WI38 (cell line): ENCODE results near the gene ADAMTS1.
A peak's percentile ranks its signal among the peaks of the same experiment; 100 is the strongest.

Experiments used
- H3K4me3 ChIP-seq: 2 replicates; pipeline ENCODE4 v1.5.1; 2011; ENCODE audit warnings: low read depth, mild to moderate bottlenecking, control low read depth, low read length
- CTCF ChIP-seq: IDR thresholded peaks from 2 replicates; pipeline ENCODE4 v1.5.1; 2012; ENCODE audit warnings: low read depth, mild to moderate bottlenecking, control low read depth, low read length

Gene ADAMTS1

DNA sequence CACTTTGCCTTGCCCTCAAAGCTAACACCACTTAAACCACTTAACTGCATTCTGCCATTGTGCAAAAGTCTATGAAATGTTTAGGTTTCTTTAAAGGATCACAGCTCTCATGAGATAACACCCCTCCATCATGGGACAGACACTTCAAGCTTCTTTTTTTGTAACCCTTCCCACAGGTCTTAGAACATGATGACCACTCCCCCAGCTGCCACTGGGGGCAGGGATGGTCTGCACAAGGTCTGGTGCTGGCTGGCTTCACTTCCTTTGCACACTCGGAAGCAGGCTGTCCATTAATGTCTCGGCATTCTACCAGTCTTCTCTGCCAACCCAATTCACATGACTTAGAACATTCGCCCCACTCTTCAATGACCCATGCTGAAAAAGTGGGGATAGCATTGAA, 7.7 kb downstream of the ADAMTS1 start:
- TF ChIP-seq CTCF: 0 out of 2 replicates have a peak, but pooled peaks have one; percentile 8
- H3K4me3 ChIP-seq: no peak overlapping the region

GRCh38 chr21:26836528-26836927, 8.7 kb downstream of the ADAMTS1 start:
- H3K4me3 ChIP-seq: no peak overlapping the region
- TF ChIP-seq CTCF: no peak

DNA sequence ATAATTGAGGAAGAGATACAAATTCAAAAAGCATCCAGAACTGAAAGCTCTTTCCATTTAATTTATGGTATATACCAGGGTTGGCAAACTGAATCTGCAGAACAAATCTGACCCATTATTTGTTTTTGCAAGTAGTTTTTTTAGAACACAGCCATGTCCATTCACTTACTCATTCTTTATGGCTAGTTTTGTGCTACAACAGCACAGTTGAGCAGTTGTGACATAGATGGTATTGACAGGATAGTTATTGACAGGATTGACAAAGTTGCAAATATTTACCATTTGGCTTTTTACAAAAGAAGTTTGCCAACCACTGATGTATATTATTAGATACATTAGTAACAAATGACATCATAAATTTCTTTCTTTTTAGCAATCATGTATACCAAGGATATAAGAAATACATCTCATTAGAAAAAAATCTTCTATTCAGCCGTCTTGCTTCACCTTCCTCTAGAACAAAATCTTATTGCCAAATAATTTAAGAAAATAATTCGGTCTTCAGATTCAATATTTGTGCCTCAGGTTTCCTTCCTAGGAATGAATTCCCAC, 9.4 kb downstream of the ADAMTS1 start:
- no peak overlapping the region for H3K4me3 ChIP-seq
- TF ChIP-seq CTCF: no peak

GRCh38 chr21:26835027-26835713, 10.0 kb downstream of the ADAMTS1 start:
- TF ChIP-seq CTCF: no peak
- H3K4me3 ChIP-seq: no peak overlapping the region

DNA sequence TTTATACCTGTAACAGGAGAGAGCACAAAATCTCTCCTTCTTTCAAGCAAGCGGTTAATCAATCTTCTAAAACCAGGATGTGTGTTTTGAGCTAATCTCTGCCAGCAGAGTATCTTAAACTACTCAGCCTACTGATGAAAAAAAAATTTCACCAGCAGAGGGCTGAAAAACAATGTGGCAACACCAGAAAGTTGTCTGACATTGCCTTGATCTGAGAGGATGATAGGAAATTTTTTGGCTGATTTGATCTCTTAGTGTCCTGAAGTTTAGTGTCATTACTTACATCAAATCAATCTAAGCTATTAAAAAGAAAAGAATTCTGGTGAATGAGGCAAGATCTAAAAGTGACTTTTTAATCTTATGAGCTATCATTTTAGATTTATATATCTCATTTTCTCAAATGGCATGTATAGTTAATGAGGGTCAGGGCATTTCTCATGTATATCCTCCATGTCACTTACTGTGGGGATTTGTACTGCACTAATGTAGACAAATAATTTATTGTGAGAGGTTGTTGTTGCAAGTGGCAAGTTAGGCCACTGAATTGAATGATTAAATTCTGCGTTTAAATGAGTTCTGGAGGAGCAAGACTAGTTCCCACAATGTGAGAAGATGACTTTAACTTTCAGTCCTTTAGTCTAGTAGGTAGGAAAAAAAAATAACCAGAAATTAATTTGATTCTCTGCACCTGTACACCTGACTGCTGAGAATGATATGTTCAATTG, 10.9 kb downstream of the ADAMTS1 start:
- peak; percentile 2; the same call in 1 of the 2 replicates for TF ChIP-seq CTCF
- H3K4me3 ChIP-seq: no peak overlapping the region

DNA sequence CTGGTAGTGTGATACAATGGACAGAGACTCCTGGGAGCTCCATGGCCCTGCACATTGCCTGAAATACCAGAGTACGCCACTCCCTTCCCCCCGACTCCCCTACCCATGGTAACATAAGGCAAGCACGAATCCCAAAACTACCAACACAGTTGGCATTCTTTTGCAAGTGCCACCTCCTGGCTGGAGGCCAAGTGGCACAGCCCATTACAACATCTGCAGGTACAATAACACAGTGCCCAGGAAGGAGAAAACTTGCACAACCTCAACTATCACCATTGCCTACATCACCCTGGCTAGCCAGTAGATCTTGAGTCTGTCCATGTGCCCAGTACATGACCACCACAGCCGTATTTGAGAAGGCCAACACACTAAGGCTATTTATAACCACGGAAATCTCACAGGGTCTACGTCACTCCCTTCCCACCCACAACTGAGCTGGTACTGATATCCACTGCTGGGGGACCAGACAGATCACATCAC, 11.7 kb downstream of the ADAMTS1 start:
- no peak for TF ChIP-seq CTCF
- no peak overlapping the region for H3K4me3 ChIP-seq

- no peak for TF ChIP-seq CTCF
- no peak overlapping the region for H3K4me3 ChIP-seq
Observed at GRCh38 chr21:26833011-26833410, 12.2 kb downstream of the ADAMTS1 start.
